HS-27A (cell line): ENCODE results near the gene RNF130.
A peak's percentile ranks its signal among the peaks of the same experiment; 100 is the strongest.

Experiments
- DNase-seq: peaks from one replicate; pipeline ENCODE4 v3.0.0-alpha.2; 2012; ENCODE audit warnings: low read depth, missing footprints

Gene RNF130, protein sequence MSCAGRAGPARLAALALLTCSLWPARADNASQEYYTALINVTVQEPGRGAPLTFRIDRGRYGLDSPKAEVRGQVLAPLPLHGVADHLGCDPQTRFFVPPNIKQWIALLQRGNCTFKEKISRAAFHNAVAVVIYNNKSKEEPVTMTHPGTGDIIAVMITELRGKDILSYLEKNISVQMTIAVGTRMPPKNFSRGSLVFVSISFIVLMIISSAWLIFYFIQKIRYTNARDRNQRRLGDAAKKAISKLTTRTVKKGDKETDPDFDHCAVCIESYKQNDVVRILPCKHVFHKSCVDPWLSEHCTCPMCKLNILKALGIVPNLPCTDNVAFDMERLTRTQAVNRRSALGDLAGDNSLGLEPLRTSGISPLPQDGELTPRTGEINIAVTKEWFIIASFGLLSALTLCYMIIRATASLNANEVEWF

DNA sequence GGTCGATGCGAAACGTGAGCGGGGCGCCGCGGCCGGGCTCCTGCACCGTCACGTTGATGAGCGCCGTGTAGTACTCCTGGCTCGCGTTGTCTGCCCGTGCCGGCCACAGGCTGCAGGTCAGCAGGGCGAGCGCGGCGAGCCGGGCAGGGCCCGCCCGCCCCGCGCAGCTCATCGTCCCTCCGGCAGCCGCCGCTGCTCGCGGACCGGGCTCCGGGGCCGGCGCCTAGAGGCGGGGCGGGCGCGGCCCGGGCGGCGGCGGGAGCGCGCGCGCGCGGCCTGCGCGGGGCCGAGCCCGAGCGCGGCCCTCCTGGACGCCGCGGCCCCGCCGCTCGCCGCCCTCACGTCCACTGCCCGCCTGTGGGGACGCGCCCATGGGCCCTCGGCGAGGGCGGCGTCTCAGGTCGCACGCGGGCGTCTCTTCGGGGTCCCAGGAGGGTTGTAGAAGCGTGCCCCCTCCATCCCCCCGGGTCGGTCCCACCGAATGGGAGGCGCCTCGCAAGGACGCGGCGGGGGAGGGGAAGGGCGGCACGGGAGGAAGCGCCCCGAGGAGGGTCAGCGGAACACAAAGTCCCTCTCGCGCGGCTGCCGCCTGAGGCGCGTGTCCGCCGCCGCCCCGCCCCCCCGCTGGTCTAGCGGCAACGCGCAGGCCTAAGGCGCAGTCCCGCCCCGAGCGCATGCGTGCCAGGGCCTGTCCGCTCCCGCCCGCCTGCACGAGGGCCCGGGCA is at the start of gene RNF130:
Gene RNF130, minus strand, starts transcription at position 229 of the 725 bp plus-strand sequence. Its CDS starts 57 bp downstream, at position 172.
- DNase-seq = peak; percentile 51

DNA sequence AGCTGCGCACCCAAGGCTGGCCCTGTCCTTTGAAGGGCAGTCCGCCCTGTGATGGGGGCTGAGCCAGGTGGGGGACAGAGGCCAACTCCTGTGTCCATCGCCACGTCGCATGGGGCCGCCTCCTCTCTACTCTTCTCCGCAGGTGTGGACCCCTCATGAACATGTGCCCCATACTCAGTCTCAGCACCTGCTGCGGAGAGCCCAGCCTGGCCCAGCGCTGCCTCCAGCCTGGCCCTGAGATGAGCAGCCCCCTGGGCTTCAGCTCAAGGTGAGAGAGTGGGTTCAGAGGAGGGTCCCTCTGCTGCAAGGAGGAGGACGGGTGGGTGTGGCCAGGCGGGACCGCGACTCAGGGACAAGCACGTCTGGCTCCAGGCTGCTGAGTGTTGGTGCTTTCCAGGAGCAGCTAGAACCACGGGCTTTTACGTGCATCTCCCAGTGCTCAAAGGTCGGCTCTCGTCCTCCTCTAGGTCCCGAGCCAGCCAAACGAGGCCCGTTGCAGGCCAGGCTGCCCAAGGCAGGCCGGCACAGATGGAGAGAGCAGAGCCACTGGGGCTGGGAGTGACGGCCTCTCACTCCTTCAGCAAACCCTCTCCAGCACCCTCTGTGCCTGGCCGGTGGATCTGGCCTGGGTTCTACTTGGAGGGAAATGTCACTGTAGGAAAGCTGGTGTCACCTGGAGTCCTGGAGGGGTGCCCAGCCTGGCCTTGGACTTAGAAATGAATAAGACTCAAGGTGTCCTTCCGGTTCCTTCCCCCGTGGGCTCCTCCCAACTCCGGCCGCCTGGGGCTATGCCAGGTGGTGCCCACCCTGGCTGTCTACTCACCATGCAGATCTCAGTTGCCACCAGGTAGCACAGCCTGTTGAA is 48.9 kb upstream of the RNF130 start:
- DNase-seq = no peak

DNA sequence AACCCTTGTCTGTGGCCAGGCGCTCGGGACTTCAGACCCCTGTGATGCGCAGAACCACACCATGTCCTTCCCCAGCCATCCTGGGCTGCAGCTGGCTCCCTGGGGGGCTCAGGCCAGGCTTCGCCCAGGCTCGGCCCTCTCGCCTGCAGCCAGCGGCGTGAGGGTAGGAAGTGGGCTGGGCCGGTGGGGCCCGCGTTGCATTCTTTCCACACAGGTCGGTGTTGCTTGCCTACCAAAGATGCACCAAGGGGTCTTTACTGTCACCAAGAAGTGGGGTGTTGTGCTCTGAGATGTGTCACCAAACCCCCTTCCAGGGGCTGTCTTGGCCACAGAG is 48.3 kb upstream of the RNF130 start:
- no peak for DNase-seq

DNA sequence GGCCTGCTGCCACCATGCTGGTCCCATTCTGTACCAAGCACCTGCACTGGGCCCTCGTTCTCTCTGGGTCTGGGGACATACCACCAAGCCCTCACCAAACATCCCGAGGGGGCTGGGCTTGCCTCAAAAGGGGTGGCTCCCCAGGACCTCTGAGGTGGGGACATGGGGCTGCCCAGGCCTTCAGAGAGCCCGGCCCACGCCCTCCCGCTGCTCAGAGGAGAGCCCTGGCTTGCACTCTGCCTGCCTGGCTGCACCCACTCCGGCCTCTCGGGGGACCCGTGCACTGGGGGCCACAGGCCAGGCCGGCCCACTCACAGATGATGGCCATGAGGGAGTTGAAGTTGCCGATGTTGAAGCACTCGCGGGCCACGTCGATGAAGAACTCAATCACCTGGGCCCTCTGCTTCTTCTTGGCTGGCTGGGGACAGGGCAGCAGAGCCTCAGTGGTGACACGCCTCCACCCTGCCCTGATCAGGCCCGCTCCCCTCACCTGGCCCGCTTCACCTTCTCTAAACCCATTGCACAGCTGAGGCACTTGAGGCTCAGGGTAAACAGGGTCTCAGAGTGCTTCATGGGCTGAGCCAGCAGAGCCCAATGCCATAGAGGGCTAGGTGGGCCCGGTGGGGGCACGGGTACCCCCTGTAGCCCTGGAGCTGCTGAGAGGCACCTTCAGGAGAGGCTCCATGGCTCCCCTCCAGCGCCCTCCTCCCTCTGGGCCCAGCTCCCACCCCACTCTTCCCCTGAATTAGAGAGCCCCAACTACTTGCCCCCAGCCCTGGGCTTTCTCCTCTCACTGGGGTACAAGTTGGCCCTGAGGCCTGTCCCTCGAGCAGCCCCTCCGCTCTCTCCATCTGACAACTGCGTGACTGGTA is 47.7 kb upstream of the RNF130 start:
- no peak for DNase-seq

DNA sequence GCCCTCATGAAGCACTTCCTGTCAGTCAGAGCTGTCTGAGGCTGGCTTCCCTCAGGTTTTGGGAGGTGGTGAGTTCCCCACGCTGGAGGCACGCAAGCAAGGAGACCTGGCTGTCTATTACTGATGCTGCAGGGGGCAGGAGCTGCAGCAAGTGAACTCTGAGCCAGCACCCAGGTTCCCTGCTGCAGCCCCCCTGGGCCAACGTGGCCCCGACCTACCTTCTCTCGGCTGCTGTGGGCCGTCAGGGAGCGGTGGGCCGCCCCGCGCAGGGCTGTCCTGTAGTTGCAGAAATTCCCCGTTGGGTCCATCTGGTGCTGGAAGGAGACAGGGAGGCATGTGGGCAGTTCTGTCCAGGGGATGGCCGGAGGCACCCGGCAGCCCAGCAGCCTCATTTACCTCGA is 46.8 kb upstream of the RNF130 start:
- no peak for DNase-seq

DNA sequence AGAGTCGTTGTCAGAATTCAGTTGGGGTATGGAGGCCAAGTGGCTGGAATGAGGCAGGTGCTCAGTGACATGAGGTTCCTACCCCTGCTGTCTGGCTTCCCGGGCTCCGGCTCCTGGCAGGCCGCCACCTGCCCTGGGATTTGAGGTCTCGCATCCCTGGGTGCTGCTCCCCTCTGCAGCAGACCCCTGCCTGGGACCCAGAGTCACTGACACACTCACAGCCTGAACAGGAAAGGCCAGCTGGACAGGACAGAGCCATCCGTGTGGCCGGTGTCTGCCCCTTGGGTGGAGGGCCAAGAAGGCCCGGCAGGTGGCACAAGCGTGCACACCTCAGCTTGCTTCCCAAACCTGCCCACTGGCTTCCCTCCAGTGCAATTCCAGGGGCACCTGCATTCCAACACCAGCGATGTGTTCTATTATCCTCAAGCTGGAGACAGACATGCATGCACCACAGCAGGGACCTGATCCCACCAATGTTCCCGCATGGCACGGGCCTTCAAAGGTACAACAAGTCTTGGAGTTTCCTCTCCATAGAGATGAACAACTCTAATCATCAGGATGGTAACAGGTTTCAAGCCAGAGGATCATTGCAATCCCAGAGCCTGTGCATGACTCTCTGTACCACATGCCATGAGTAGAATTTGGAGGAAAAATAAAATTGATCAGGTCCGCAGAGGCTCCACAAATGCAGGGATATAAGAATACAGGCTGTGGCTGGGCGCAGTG is 45.6 kb upstream of the RNF130 start:
- no peak for DNase-seq

DNA sequence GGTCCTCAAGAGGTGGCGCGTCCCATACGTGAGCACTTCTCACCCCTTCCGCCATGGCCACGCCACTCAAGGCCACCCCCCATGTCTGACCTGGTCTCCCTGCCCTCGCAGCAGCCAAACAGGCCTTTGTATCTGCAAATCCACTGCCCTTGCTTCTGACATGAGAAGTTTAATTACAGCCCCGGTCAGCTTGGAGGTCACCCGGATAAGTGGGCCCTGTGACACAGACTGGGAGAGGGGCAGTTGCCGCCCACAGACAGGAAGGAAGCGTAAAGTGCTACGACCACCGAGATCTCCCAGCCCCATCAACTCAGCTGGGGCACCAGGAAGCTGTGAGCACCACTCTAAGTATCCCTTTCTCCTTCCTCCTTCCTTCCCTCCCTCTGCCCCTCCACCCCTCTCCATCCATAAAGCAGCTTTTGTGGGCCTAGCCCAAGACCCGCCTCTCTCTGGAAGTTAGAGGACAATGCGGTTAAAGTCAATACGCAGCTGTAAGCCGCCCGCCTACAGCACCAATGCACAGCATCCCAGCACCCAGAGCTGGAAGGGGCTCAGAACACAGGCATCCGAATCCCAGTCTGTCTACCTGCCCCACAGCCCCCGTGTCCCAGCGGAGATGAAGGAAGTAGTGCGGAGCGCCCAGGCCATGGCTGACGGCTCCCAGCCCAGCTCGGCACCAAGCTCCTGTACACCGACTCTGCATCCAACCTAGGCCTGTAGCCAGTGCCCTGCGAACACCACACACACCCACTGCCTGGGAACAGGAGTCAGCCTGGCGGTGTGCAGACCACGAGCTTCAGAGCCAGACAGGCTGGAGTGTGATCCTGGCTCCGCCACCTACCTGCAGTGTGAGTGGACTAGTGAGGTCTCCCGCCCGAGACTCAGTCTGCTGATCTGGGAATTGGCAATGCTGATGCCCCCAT is 44.8 kb upstream of the RNF130 start:
- no peak for DNase-seq

DNA sequence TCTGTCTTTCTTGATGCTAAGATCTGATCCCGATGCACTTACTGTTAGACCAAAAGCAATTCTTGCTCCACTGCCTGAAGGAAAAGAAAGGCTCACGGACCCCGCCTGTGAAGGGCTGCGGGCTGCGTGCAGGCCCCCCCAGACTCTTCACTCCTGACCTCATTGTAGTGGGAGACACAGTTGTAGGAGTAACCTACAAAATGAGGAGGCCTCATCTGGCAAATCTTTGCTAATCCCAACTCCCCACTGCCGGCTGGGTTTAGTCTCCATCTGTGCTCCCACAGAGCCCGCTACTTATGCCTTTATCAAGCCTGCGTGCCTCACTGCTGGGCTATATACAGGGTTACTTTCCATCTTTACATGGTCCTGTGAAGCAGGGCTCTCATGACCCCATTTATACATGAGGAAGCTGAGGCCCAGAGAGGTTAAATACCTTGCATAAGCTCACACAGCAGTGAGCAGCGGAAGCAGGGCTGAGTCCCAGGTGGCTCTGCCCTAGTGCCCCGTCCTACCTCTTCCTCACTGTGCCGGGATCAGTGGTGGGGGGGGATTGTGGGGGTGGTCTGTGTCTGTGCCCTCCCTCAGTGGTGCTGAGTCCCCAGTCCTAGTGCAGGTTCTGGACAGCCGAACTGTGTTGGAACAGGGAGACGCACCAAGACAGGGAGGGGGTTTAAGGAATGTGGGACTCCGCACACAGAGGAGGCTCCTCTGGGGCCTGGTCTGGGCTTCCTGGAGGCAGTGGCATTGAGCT is 43.9 kb upstream of the RNF130 start:
- DNase-seq = no peak

DNA sequence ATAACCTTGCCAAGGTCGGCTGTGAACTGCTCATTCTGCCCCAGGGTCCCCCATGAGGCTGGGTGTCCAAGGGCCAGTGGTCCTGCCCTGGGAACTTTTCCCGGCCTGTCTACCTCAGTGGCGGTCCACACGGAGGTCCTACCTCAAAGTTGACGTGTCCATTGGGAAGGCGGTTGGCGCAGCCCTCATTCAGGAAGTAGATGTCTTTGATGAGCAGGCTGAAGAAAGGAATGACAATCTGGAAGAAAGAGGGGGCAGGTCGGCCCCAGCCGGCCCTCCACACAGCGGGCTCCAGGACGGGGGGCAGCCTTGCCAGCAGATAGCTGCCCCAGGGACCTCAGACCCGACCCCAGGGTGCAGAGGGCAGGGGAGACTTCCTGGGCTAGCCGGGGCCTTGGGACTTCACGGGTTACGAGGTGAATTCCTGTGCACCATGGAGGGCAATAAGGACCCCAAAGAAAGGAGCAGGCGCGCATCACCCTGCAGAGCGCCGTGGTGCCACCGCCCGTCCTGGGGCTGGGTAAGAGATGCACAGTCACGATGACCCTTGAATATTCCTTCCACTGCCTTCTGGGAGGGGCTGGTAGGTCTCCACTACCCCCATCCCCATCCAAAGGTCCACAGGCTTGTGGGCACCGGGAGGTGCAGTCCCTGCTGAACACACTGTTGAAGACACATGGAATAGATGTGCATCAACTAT is 42.9 kb upstream of the RNF130 start:
- DNase-seq = no peak

DNA sequence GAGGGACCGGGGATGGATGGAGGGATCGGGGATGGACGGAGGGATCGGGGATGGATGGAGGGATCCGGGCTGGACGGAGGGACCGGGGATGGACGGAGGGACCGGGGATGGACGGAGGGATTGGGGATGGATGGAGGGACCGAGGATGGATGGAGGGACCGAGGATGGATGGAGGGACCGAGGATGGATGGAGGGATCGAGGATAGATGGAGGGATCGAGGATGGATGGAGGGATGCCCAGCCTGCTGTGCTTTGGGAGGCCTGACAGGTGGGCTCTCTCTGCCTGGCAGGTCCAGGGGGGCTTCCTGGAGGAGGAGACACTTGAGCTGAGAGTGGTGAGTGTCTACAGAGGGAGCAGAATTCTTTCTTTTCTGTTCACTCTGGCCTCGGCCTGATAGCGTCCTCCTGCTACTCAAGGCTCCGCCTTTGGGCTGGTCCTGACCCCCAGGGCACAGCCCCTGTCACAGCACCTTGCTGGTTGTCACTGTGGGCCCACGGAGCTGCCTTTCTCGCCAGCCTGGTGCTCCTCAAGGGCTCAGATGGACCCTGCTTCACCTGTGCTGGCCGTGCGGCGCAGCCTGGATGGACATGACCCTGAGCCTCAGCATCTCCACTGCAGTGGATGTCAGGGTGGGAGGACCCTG is 42.2 kb upstream of the RNF130 start:
- DNase-seq = no peak

DNA sequence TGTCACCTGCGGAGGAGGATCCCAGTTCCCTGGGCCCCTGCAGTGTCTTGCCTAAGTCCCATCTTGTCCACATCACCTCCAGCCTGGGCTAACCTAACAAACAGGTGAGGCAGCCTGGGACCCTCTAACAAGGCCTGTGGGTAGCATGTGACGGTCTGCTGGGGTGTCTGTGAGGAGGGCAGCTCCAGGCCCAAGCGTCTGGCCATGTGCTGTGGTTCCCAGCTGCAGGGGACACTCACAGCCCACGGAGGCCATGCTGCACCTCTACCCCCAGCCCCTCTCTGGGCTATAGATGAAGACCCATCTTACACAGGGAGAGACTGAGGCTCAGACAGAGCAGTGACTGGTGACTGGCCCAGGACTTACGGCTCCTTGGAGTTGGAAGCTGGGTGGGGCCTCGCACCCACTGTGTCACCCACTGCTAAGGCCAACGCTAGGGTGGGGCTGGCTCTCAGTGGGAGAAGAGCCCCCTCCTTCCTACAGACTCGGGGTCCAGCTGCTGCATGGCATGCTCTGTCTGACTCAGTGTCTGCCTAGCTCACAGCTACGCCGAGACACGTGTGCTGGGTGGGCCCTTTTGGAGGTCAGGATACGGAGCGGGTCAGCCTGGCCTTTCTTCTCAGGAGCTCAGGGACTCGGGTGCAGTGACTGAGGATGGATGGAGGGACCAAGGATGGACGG is 40.8 kb upstream of the RNF130 start:
- no peak for DNase-seq

DNA sequence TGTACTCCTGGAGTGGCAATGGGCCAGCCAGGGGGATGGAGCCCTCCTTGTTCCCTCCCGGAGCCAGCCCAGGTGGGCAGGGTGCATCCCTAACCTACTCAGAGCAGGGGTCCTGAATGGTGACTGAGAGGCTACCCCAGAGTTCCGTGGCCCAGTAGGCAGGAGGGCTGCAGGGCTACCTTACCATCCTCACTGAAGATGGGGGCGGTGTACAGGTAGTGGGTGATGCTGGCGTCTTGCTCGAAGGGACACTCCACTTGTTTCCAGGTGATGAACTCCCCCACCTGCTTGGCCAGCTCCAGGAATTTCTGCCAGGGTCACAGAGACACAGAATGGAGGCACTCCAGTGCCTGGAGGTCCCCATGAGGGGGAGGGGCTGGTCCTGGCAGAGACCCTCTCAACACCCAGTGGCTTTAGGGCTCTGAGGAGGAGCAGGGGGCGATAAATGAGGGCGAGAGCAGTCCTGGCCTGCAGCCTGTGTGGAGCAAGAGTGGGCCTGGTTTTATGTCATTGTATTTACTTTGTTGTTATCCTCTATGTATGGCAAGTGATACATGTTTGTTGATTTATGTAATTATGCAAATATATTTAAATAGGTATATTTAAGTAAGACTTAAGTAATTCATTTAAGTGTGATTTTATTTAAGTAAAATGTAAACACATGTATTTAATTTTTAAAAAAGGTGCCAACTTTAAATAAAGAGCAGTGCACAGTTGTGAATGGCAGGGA is 39.9 kb upstream of the RNF130 start:
- no peak for DNase-seq

DNA sequence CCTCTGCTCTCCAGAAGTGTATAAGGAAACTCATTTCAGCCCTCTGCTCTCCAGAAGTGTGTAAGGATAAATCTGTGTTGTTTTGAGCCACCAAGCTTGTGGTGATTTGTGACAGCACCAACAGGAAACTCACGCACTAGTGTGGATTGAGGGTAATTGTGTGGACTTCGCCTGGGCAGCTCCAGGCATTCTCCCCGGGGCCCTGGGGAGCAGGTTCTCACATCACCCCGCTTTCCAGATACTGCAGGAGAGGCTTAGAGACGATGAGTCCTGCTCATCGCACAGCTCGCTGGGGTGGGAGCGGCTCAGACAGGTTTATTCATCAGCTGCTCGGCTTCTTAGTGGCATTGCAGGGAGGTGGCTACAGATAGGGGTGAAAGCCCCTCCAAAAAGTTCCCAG is 38.4 kb upstream of the RNF130 start:
- DNase-seq = no peak

DNA sequence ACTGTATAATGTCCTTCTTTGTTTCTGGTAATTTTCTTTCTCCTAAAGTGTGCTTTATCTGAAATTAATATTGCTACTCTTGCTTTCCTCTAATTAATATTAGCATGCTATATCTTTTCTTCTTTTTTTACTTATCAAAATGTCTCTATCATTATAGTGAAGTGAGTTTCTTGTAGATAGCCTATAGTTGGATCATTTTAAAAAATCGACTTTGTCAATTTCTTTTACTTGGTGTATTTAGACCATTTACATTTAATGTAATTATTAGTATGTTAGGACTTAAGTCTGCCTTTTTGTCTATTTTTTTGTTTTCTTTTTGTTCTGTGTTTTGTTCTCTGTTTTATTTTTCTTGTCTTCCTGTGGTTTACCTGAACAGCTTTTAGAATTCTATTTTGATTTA is 35.4 kb upstream of the RNF130 start:
- no peak for DNase-seq

DNA sequence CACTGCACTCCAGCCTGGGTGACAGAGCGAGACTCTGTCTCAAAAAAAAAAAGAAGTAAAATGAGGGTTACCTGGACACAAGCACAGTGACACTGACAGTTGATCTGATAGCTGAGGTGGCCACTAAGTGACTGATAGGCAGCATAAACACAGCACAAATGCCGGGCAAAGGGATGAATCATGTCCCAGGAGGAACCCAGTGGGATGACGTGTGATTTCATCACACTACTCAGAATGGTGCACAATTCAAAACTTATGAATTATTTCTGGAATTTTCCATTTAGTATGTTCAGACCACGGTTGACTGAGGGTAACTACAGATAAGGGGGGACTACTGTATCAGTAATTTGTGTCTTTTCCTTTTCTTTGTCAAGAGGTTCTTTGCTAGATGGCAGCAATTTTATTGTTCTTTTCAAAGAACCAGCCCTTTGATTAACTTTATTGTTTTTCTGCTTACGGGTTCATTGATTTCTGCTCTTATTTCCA is 34.3 kb upstream of the RNF130 start:
- DNase-seq = no peak

DNA sequence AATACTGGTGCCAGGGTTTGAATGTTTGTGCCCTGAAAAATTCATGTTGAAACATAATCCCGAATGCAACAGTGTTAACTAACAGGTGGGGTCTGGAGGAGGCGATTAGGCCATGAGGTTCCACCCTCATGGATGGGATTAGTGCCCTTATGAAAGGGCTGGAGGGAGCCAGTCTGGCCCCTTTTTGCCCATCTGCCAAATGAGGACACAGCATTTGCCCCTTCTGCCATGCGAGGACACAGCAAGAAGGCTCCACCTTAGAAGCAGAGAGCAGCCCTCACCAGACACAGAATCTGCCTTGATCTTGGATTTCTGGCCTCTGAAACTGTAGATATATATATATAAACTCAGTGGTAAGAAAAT is 32.6 kb upstream of the RNF130 start:
- no peak for DNase-seq
